Tibial nerve (tissue), 4 donors: ENCODE results near the gene AADAT.

Experiments used
- CTCF ChIP-seq, 5 experiments: fragments of 200-600 bp in 3 of 5; fragments of 450-650 bp in 2 of 5; sonication (generic) in 3 of 5; IDR thresholded peaks; one replicate each; pipeline ENCODE4 v1.5.1; 2016 to 2019; ENCODE audit warnings: antibody characterized with exemption in 5 of 5, mild to moderate bottlenecking in 3 of 5, moderate library complexity in 2 of 5
- EP300 ChIP-seq, 2 donors: sonication (generic); formaldehyde crosslinking; IDR thresholded peaks; one replicate each; pipeline ENCODE4 v1.6.1; 2017; ENCODE audit warnings: antibody characterized with exemption in 2 of 2, mild to moderate bottlenecking in 1 of 2
- POLR2A ChIP-seq, 2 donors: fragments of 450-650 bp; IDR thresholded peaks; one replicate each; pipeline ENCODE4 v1.6.1; 2017; ENCODE audit warnings: antibody characterized with exemption in 2 of 2, mild to moderate bottlenecking in 2 of 2, moderate library complexity in 2 of 2

- TF ChIP-seq CTCF (IDR thresholded peaks at IDR 0.05), result no peak
- no peak for TF ChIP-seq POLR2A (IDR thresholded peaks at IDR 0.05)
- TF ChIP-seq EP300 (IDR thresholded peaks at IDR 0.05), result no peak
Measured at GRCh38 chr4:170059421-170059820, 30.3 kb downstream of the AADAT start.
